ENCODE results near the gene INF2.
"Not testable (repeated sequence)": the region's sequence is repeated elsewhere in the genome, so short reads cannot be mapped to it uniquely, and the experiment has no call there.

INF2 gene

DNA sequence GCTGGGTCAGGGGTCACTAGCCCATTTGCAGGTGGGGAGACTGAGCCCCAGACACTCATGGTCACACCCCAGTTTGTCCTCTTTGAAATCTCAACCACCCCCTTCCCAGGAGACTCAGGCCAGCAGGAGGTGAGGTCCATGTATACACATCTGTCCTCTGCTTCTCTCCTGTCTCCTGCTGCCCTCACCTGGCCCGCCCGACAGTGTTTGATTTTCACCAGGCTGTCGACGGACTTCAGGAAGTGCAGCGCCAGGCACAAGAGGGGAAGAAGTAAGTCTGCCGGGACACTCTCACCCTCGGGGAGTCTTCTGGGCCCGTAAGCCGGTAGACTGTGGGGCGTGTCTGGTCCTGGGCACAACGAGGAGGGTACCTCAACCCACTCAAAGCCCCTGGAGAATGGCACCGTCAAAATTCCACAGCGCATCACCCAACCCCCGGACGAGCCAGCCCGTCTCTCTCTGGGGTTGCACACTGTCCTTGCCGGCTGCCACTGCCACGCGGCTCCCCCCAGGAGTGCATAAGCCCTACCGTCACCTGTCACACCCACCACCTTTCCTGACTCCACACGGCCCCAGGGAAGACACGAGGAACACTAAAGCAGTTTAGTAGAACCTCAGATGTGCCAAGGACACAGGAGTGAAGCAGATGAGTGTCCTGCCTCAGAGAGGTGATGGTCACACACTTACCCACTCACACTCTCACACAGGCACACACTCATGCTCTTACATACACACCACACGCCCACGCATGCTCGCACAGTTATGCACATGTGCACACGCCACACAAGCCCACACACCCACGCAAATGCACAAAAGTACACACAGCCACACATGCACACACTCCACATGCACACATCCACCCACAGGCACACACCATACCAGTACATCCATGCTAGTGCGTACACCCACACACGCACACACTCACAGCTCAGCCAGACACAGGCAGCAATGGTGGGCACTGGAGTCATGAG, 50.4 kb downstream of the INF2 start:
- DNase-seq, result no peak

DNA sequence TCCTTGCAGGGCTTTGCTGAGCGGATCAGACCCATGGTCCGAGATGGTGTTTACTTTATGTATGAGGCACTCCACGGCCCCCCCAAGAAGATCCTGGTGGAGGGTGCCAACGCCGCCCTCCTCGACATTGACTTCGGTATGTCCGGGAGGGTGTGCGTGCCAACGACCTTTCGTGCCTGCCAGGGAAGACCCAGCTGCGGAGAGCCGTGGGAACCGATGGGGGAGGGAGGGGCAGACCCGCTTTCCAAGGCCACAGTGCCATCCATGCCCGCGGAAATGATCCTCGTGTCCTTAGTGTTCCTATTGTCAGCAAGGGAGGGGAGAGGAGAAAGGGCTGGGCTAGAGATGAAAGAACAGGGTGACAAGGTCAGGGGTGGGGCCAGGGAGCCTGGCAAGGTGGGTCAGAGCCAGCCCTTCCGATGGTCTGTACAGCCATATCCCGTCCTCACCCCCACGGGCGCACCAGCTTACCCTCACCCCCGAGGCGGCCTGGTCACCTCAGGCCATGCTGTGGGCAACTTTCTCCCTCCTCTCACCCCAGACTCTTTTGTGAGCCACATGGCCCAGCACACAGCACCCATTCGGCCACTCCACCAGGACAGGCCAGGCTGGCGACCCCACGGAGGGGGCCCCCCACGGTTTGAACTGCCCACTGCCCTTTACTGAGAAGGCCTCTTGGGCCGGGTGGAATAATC, 51.8 kb downstream of the INF2 start:
- DNase-seq, result no peak

DNA sequence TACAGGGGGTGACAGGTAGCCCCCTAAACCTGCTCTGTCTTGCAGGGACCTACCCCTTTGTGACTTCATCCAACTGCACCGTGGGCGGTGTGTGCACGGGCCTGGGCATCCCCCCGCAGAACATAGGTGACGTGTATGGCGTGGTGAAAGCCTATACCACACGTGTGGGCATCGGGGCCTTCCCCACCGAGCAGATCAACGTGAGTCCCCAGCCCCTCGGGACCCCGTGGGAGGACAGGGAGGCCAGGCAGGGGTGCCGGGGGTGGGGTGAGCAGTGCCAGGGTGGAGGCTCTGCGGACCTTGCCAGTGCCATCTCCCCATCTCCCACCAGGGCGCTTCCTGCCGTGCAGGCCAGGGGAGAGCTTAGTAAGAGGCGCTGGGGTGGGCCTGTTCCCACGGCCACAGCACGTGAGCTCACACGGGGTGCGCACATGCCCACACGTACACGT, 52.4 kb downstream of the INF2 start:
- no peak for DNase-seq

DNA sequence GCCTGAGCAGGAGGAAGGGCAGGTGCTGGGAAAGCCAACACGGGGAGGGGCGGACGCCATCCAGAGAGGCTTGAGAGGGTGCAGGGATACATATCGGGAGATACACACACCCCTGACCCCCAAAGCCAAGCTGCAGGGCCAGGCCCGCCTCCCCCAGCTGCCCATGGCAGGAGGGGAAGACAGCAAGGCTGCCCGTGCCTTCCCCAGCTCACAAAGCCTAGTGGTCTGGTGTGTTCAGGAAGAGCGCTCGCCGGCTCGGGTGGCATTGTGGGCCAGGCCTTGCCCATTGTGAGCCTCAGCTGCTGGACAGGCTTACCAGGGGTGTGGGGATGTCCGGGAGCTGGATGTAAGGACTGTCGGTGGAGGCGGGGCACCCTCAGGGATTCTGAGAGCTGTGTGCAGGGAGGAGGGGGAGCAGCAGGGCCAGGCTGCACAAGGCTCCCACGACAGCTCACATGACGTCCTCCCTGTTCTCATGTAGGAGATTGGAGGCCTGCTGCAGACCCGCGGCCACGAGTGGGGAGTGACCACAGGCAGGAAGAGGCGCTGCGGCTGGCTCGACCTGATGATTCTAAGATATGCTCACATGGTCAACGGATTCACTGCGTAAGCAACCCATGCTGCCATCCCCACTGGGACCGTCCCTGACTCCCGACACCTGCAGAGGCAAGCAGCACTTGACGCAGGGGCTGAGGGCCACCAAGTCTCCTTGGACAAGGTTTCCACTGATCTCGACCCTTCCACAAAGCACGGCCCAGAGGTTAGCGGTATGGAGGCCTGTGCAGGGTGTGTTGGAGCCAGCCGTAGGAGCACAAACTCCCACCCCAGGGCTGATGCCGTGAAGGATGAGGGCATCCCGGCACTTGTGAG, 53.4 kb downstream of the INF2 start:
- no peak for DNase-seq

DNA sequence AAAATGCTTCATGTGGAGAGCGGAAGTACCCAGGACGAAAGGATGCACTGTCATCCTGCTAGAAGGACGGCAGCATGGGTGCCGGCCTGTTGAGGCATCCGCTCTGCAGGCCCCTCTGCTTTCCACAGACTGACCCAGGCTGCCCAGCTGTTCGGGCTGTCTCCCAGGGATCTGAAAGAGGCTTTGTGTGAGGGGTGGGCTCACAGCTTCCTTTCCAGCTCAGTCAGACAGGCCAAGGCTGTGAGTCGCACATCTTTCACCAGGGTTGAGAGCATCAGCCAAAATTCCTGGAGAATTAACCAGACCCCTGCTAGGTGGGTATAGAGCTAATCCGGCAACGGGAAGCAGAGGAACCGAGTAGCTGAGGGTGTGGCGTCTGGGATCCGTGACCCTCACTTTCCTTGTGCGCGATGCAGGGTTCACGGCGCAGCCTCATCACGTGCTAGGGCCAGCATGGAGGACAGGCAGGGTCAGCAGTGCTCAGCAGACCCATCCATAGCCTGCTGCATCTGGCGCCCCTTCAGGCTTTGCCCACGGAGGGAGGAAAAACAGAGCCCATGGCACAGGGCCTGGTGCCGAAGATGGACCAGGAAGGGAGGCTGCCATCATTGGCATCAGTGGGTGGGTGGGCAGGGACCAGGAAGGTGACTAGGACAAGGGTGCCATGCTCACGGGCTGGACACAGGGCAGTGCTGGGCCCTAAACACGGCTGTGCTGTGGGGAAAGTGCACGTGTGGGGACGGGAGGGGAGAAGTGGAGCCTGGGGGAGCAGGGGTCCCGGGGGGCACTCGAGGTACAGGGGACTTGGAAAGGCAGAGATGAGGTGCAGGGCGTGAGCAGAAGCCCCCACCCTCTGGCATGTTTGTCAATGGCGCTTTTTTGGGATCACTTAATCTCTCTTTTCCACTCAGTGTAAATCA, 54.3 kb downstream of the INF2 start:
- no peak for DNase-seq

DNA sequence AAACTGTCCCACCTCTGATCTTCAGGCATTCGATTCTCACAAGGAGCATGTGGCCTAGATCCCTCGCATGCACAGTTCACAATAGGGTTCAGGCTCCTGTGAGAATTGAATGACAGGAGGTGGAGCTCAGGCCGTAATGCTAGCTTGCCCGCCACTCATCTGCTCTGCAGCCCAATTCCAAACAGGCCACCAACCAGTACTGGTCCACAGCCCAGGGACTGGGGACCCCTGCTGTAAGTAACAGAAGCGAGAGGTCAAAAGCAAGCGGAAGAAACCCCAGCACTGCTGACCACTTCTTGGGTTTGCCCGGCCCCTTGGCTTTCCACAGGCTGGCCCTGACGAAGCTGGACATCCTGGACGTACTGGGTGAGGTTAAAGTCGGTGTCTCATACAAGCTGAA, 55.1 kb downstream of the INF2 start:
- DNase-seq, result no peak

DNA sequence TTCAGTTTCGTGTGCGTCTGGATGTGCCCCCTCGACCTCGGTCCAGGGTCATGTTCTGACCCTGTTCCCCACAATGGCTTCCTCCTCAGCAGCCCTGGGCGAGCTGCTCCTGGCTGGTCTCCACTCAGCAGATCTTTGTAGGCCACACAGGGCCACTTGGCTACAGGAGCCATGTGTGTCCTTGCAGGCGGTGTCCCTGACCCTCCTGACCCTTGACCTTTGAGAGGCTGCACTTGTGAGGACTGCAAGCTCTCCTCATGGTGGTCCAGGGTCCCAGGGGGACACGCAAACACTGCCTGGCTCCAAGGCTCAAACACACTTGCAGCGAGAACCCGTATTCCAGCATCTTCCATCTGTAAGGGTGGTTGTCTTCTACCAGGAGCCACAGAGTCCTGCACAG, 56.0 kb downstream of the INF2 start:
- no peak for DNase-seq

DNA sequence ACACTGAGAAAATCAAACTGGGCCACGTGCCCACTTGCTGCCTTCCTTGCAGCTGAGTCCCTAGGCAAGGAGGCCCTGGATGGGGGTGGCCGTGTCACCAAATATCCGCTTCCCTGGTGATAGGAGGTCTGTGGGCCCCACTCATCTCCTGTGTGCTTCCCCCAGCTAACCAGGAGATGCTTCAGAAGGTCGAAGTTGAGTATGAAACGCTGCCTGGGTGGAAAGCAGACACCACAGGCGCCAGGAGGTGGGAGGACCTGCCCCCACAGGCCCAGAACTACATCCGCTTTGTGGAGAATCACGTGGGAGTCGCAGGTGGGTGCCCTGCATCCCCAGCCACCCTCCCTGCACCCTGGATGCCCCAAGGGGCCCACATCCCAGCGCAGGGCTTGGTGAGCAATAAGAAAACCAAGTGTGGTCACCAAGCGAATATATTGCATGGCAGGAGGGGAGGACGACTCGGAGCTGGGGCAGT, 56.7 kb downstream of the INF2 start:
- no peak for DNase-seq

DNA sequence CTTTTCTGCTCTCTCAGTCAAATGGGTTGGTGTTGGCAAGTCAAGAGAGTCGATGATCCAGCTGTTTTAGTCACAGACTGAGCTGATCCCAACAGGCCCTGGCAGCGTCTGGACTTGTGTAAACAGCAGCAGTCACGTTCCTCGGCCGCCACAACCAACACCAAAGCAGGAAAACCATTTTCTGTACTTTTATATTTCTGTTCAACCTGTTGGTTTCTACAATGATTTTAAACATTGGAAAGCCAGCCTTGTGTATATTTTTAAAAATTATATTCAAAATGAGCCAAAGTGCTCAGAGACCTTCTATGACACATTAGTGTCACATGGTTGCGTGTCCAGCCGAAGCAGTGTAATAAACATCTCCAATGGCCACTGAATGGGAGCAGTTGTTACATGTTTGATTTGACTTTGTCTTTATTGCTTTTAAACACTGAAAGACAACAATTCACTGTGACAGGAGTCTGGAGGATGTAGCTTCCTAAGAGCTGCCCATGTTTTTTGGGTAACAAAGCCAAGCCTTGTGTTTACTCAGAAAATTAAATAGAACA, 57.6 kb downstream of the INF2 start:
- DNase-seq, result no peak

DNA sequence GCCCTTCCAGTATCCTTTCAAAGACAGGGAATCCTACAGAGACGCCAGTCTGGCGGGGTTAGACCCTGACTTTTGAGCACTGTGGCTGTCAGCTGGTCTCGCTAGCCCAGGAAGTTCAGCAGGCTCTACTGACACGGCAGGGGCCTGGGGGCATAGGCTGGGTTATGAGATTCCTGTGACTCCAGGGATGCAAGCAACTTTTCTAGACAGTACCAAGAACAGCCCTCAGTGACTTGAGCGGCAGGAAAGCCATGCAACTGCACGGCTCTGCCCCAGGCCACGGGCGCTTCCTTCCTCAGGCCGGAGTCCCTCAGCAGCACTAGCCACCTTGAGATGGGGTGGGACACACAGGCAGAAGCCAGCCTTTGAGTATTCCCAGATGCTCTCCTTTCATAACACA, 58.5 kb downstream of the INF2 start:
- no peak for DNase-seq

DNA sequence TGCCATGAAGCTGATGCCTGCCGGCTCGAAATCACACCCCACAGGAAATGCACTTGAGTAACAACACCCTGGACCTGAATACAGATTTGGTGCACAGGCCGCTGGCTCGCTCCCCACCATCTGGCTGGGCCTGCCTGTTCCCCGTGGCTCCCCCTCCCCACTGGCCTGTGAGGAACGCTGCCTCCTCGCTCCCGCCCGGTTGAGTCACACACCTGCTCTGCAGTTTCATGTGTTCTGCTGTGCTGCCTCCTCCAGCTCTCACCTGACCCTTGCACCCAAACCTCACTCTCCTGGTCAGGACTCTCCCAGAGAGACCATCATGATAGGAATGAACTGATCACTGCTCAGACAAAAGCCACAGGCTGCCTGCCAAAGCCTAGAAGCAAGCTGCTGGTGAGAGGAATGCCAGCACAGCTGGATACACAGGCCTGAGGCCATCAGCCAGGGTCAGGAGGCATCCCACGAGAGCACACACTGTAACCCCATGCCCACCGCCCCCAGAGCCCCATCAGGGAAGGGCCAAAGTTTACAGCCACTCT, 59.8 kb downstream of the INF2 start:
- no peak for DNase-seq

DNA sequence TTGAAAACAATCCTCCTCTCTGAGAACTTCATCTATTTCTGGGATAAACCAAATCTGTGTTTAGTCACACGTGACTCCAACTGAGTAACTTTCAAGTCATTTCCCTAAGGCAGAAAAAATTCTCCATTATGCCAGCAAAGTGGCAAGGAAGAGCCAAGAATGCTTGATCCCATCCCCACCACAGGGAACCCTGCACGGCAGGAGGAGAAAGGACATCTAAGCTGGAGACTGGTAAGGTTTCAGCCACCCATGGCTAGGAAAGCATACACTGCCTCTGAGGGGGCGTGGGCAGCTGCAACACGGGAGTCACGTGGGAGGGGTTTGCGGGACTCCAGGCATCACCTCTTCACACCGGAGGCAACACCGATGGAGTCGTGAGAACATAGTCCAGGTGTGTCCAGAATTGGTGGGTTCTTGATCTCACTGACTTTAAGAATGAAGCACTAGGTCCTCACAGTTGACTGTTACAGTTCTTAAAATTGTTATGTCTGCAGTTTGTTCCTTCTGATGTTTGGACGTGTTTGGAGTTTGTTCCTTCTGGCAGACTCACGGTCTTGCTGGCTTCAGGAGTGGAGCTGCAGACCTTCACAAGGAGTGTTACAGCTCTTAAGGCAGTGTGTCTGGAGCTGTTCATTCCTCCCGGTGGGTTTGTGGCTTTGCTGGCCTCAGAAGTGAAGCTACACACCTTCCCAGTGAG, 60.8 kb downstream of the INF2 start:
- DNase-seq, result no peak

DNA sequence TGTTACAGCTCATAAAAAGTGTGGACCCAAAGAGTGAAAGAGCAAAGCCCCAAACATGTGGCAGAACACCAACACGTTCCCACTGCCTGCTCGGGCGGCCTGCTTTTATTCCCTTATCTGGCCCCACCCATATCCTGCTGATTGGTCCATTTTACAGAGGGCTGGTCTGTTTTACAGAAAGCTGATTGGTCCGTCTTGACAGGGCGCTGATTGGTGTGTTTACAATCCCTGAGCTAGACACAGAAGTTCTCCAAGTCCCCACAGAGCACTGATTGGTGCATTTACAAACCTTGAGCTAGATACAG, 61.3 kb downstream of the INF2 start:
- not testable (repeated sequence) for DNase-seq

DNA sequence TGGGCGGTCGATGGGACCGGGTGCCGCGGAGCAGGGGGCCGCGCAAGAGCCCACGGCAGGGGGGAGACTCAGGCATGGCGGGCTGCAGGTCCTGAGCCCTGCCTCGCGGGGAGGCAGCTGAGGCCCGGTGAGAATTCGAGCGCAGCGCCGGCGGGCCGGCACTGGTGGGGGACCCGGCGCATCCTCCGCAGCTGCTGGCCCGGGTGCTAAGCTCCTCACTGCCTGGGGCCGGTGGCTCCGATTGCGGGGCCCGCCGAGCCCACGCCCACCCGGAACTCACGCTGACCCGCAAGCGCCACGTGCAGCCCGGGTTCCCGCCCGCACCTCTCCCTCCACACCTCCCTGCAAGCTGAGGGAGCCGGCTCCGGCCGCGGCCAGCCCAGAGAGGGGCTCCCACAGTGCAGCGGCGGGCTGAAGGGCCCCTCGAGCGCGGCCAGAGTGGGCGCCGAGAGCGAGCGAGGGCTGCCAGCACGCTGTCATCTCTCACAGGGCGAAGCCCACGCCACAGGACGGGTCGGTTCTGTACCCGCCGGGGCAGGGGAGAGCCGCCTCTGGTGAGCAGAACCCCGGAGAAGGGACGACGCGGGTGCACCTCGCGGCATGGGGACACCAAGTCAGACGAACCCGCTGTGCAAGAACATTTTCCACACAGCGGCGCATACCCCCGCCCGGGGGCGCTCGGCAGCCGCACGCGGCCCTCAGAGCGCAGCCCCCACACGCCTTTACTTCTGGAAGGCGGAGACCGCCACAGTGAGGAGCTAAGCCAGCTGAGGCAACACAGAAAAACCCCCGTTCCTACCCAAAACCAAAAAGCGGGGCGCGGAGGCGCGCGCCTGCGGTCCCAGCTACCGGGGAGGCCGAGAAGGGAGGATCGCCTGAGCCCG, 62.4 kb downstream of the INF2 start:
- DNase-seq, result no peak

DNA sequence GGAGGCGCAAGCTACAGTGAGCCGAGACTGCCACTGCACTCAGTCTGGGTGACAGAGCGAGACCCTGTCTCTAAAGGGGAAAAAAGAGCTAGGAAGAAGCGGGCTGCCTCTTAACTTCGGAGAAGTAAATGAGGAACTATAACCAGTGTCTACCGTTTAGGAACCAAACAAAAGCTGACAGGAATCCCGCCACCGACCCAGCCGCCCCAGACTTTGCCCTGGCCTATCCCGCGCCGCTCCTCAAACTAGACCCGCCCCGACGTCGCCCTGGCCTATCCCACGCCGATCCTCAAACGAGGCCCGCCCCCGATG, 63.0 kb downstream of the INF2 start:
- no peak for DNase-seq

DNA sequence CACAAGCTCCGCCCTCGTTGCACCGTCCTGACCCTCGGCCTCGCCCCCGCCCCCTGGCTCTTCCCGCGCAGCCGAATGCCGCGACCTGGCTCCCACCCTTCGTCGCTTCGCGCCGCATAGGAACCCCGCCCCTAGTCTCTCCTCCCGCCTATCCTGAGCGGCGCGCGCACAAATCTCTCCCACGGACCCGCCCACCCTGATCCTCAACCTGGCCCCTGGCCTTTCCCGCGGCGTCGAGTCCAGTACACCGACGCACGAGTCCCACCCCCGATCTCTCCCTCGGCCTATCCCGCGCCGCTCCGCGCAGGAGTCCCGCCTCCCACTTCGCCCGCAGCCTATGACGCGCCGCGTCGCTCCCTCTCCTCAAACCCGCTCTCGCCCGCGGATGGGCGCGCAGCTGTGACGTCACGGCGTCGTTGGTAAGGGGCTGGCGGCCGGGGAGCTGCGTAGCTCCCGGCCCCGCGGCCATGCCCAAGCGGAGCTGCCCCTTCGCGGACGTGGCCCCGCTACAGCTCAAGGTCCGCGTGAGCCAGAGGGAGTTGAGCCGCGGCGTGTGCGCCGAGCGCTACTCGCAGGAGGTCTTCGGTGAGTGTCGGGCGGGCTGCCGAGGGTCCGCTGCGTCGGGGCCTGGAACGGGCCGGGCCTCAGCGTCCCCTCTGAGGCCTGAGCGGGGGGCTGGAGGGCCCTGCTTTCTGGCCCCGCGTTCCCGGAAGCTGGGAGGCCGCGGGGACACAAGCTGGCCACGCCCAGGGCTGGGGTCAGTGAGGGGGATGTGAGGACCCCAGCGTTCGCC, 63.5 kb downstream of the INF2 start, which contains the start of gene SIVA1:
Gene SIVA1 (plus strand): TSS at position 413 of the 793 bp plus-strand sequence. CDS start 55 bp downstream, at position 468.
- peak; percentile 100 for DNase-seq

DNA sequence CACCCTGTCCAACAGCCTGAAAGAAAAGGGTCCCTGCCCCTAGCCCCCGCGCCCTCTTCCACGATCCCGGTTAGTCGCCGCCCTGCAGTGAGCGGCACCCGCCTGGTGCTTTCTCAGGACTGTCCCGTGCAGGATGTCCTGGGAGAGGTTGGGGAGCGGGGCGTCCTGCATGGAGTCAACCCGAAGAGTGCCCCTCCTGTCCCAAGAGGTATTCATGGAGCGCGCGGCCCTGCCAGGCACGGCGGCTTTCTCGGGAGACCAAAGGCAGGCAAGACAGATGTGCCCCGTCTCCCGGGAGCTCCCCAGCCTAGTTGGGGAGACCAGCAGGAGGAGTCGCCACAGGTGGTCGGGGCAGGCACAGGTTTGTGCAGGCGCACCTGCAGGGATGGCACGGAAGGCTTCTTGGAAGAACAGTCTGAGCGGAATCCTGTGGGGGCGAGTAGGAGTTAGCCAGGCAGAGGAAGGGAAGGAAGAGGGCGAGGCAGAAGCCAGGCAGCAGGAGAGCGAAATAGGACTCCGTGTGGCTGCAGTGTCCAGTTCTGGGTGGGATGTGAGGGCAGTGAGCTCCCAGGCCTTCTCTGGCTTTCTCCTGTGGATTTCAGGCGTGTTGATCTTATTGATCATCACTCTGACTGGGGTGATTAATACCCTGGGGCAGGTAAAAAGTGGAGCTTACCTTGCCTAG, 64.3 kb downstream of the INF2 start:
- no peak for DNase-seq

DNA sequence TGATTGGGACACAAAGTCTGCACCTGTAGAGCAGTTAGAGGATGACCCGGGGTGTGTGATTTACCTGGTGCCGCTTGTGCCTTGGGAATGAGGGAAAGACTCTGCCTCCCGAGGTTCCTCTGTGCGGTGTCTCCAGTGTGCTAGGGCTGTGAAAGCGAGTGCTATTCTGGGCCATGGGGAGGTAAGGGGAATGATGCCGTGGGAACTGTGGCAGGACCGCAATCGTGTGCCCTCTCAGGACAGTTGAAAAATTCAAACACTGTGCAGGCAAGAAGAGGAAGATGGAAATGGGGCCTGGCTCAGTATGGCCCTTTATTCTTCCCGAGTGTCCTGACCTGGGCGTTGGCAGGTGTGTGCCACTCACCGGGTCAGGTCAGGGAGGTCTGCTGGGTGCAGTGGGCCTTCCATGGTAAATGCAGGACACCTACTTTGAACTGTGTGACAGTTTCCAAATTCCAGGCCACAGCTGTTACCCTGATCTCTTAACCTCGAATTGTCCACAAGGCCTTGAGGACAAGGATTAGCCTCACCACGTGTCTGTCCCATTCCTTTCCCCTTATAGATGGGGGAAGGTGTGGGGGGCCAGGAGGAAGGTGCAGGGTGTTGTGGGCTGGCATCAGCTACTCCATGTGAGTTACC, 64.9 kb downstream of the INF2 start:
- no peak for DNase-seq

Data from NK-92 treated with Interleukin-12 subunit alpha and Interleukin-12 subunit beta, amount 100 ng/mL, for 24 hours (cell line).